Measurements from ENCODE around the gene CYTH3. TPM values are rescaled to one million over a fixed set of nuclear protein-coding genes. Genes with fewer than 3 reads are reported as not detected.

CYTH3 gene
- total and polyA plus RNA-seq, 2 of the 4 experiments (the other 2 are of a cell fraction), result 14.2 to 34.8 TPM

DNA sequence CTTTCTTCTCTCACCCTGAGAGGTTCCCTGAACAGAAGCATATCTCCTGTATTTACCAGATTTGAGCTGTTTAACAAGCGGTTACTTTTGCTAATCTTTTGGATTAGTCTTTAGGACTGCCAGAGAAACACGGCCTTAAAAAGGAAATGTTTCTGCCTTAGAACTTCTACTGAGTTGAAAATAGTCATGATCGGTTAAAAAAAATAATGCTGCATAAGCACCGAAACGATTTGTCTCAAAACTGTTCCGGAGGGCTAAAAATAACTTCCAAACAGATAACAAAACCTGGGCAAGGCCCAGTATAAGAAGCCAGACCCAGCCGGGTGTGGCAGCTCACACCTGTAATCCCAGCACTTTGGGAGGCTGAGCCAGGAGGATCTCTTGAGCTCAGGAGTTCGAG is 43.3 kb upstream of the CYTH3 start:
- H2AFZ ChIP-seq (replicated peaks; ENCODE audit: low read length, poor library complexity), result no peak overlapping the region
- POLR2A ChIA-PET (ENCODE audit: unreplicated experiment), result no interaction called here
- dilution Hi-C loops (cut with HindIII; ENCODE audit: low sequenced_read_pairs, unreplicated experiment), result no loop called here

More for the DNA sequence above, 43.3 kb upstream of the CYTH3 start:
- Histone ChIP-seq H2BK20ac (ENCODE audit: low read depth, low read length) (no peak overlapping the region), H3K4me3 (ENCODE audit: insufficient read depth, low read depth, low read length) (no peak overlapping the region), H3K9ac (ENCODE audit: low read depth, low read length) (no peak overlapping the region), H4K20me1 (ENCODE audit: insufficient read depth, low read length) (no peaks in the 10 kb centered on the region), H3K56ac (ENCODE audit: extremely low read depth, insufficient read depth, low read length) (no peak overlapping the region), H3K23ac (ENCODE audit: low read depth, low read length) (no peak overlapping the region), H2BK120ac (ENCODE audit: low read depth, low read length) (no peak overlapping the region), H3K9me3 (ENCODE audit: control insufficient read depth, insufficient read depth, low read length) (no peaks in the 10 kb centered on the region), H2AK5ac (ENCODE audit: low read depth, low read length) (no peak overlapping the region), H3K4ac (ENCODE audit: low read depth, low read length) (no peak overlapping the region), H3K4me2 (ENCODE audit: low read depth, low read length) (no peak overlapping the region), H4K8ac (ENCODE audit: low read depth in 2 of 2, low read length in 2 of 2) (no peak overlapping the region), H3K27ac (ENCODE audit: insufficient read depth, low read length) (no peak overlapping the region), H3K18ac (ENCODE audit: low read depth, low read length) (no peak overlapping the region), H2BK5ac (ENCODE audit: low read depth, low read length, poor library complexity, severe bottlenecking) (no peak overlapping the region), H4K5ac (ENCODE audit: low read depth, low read length) (no peak overlapping the region), H3K14ac (replicated peaks; ENCODE audit: low read depth, low read length) (no peak overlapping the region), H3K36me3 (ENCODE audit: control insufficient read depth, insufficient read depth, low read length) (no peaks in the 10 kb centered on the region), H4K91ac (ENCODE audit: insufficient read depth, low read depth, low read length) (no peak overlapping the region), H3K79me1 (ENCODE audit: low read depth in 1 of 2, low read length in 2 of 2) (no peaks in the 10 kb centered on the region; a peak in 1 of 4 replicates), H3K9me1 (ENCODE audit: insufficient read depth, low read length) (peaks cover 7% of the 10 kb centered on the region), H2AK9ac (replicated peaks; ENCODE audit: low read depth, low read length, poor library complexity) (no peak overlapping the region), H2BK15ac (ENCODE audit: low read depth, low read length) (no peak overlapping the region), H3K4me1 (ENCODE audit: control insufficient read depth, insufficient read depth, low read length) (peaks cover 7% of the 10 kb centered on the region), H3K27me3 (ENCODE audit: control insufficient read depth, insufficient read depth, low read length) (no peaks in the 10 kb centered on the region)
- ATAC-seq (ENCODE audit: low read depth) (no peak), DNase-seq (no peak)
- in situ Hi-C loops (cut with MboI; ENCODE audit: low sequenced_read_pairs), result no loop called here
- no CpG with 5 or more reads among the region's 8 CpGs for WGBS, 2 experiments (ENCODE audit: extremely low coverage in 2 of 2, insufficient read length in 1 of 2)
- intact Hi-C loops (cut with micrococcal nuclease), result no loop called here
- no TSS peak for BruUV-seq (replicated peaks)
- CTCF ChIA-PET, result interaction anchor here (1.3 kb wide), 1 partner anchor 156 kb away, joined by 4 read pairs; no protein-coding TSS in a partner anchor
- TF ChIP-seq RCOR1 (IDR thresholded peaks at IDR 0.05; ENCODE audit: insufficient replicate concordance, low read length) (no peak), NFE2L2 (IDR thresholded peaks at IDR 0.05; ENCODE audit: low read depth, low read length) (no peak), RFX5 (IDR thresholded peaks at IDR 0.05; ENCODE audit: low read depth, low read length) (no peak), RAD21 (IDR thresholded peaks at IDR 0.05; ENCODE audit: low read length) (no peak)
- TF ChIP-seq, protein P1, sequence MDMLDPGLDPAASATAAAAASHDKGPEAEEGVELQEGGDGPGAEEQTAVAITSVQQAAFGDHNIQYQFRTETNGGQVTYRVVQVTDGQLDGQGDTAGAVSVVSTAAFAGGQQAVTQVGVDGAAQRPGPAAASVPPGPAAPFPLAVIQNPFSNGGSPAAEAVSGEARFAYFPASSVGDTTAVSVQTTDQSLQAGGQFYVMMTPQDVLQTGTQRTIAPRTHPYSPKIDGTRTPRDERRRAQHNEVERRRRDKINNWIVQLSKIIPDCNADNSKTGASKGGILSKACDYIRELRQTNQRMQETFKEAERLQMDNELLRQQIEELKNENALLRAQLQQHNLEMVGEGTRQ (IDR thresholded peaks at IDR 0.05; ENCODE audit: low read depth, low read length), result no peak
- TF ChIP-seq, protein P2, sequence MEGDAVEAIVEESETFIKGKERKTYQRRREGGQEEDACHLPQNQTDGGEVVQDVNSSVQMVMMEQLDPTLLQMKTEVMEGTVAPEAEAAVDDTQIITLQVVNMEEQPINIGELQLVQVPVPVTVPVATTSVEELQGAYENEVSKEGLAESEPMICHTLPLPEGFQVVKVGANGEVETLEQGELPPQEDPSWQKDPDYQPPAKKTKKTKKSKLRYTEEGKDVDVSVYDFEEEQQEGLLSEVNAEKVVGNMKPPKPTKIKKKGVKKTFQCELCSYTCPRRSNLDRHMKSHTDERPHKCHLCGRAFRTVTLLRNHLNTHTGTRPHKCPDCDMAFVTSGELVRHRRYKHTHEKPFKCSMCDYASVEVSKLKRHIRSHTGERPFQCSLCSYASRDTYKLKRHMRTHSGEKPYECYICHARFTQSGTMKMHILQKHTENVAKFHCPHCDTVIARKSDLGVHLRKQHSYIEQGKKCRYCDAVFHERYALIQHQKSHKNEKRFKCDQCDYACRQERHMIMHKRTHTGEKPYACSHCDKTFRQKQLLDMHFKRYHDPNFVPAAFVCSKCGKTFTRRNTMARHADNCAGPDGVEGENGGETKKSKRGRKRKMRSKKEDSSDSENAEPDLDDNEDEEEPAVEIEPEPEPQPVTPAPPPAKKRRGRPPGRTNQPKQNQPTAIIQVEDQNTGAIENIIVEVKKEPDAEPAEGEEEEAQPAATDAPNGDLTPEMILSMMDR (conservative IDR thresholded peaks at IDR 0.05; ENCODE audit: low read depth, low read length), result no peak
